Astrocyte (in vitro differentiated cells and primary cell): ENCODE results near the gene ST8SIA6.

Experiments
- EZH2 ChIP-seq: IDR thresholded peaks from 2 replicates; pipeline ENCODE4 v1.6.1; 2012; ENCODE audit warnings: mild to moderate bottlenecking, low read length, inconsistent platforms; ENCODE audit not compliant: insufficient read depth
- TF ChIP-seq, protein P1 (sequence below): IDR thresholded peaks from 2 replicates; pipeline ENCODE4 v1.5.1; 2011; ENCODE audit warnings: low read depth, mild to moderate bottlenecking, inconsistent platforms, low read length, moderate library complexity; ENCODE audit not compliant: insufficient read depth

DNA sequence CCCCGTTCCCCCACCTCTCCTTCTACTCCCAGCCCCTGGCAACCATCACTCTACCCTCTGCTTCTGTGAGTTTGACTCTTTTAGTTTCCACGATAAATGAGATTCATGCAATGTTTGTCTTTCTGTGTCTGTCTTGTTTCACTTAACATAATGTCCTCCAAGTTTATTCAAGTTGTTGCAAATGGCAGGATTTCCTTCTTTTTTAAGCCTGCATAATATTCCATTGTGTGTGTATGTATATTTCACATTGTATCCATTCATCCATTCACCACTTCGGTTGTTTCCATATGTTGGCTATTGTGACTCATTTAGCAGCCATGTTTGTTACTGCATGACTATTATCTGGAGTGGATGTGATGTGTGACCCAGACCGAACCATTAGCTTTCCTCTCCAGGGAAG, 162.0 kb downstream of the ST8SIA6 start:
- TF ChIP-seq, protein P1, sequence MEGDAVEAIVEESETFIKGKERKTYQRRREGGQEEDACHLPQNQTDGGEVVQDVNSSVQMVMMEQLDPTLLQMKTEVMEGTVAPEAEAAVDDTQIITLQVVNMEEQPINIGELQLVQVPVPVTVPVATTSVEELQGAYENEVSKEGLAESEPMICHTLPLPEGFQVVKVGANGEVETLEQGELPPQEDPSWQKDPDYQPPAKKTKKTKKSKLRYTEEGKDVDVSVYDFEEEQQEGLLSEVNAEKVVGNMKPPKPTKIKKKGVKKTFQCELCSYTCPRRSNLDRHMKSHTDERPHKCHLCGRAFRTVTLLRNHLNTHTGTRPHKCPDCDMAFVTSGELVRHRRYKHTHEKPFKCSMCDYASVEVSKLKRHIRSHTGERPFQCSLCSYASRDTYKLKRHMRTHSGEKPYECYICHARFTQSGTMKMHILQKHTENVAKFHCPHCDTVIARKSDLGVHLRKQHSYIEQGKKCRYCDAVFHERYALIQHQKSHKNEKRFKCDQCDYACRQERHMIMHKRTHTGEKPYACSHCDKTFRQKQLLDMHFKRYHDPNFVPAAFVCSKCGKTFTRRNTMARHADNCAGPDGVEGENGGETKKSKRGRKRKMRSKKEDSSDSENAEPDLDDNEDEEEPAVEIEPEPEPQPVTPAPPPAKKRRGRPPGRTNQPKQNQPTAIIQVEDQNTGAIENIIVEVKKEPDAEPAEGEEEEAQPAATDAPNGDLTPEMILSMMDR, result no peak
- no peak for TF ChIP-seq EZH2
